Measurements from ENCODE around the gene ATP8A2.
"Not testable (repeated sequence)": the region's sequence is repeated elsewhere in the genome, so short reads cannot be mapped to it uniquely, and the experiment has no call there.

ATP8A2 gene

DNA sequence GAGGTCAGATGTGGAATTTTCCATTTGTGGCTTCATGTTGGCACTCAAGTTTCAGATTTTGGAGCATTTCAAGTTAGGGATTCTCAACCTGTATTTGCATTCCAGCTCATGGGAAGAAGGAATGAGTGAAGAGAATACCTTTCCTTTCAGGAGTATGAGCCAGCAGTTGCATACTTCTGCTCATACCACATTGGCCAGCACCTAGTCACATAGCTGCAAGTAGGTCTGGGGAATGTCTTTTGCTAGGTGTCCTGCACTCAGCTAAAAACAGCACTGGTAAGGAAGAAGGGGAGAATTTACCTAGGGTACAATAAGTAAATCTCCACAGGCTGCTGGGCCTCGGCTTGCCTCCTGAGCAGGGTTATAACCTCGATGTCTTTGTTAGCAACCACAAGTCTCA, 24.6 kb upstream of the ATP8A2 start:
- Histone ChIP-seq H3K27ac (no peak overlapping the region), H3K4me3 (ENCODE audit: low read depth in 1 of 2, low read length in 1 of 2) (no peak overlapping the region), H3K4me1 (ENCODE audit: control insufficient read depth in 1 of 2, insufficient read depth in 1 of 2, low read depth in 1 of 2, low read length in 1 of 2) (no peaks in the 10 kb centered on the region), H3K27me3 (peaks cover 12% of the 10 kb centered on the region), H3K9me3 (no peaks in the 10 kb centered on the region), H3K36me3 (no peaks in the 10 kb centered on the region)
- no peak for TF ChIP-seq CTCF (IDR thresholded peaks at IDR 0.05)

GRCh38 chr13:25351404-25351803, 20.4 kb upstream of the ATP8A2 start:
- Histone ChIP-seq H3K36me3 (no peaks in the 10 kb centered on the region), H3K4me1 (ENCODE audit: control insufficient read depth in 1 of 2, insufficient read depth in 1 of 2, low read depth in 1 of 2, low read length in 1 of 2) (no peaks in the 10 kb centered on the region), H3K27ac (no peak overlapping the region), H3K27me3 (peaks cover 26% of the 10 kb centered on the region), H3K9me3 (no peaks in the 10 kb centered on the region), H3K4me3 (ENCODE audit: low read depth in 1 of 2, low read length in 1 of 2) (no peak overlapping the region)
- TF ChIP-seq CTCF (IDR thresholded peaks at IDR 0.05), result no peak

- no peak overlapping the region for H3K4me3 ChIP-seq (ENCODE audit: low read depth in 1 of 2, low read length in 1 of 2)
- H3K27me3 ChIP-seq, result peaks cover 26% of the 10 kb centered on the region
- no peaks in the 10 kb centered on the region for H3K9me3 ChIP-seq
- TF ChIP-seq CTCF (IDR thresholded peaks at IDR 0.05), result no peak
- no peaks in the 10 kb centered on the region for H3K36me3 ChIP-seq
- H3K27ac ChIP-seq, result no peak overlapping the region
- no peaks in the 10 kb centered on the region for H3K4me1 ChIP-seq (ENCODE audit: control insufficient read depth in 1 of 2, insufficient read depth in 1 of 2, low read depth in 1 of 2, low read length in 1 of 2)
Measured at GRCh38 chr13:25352230-25352629, 19.5 kb upstream of the ATP8A2 start.

DNA sequence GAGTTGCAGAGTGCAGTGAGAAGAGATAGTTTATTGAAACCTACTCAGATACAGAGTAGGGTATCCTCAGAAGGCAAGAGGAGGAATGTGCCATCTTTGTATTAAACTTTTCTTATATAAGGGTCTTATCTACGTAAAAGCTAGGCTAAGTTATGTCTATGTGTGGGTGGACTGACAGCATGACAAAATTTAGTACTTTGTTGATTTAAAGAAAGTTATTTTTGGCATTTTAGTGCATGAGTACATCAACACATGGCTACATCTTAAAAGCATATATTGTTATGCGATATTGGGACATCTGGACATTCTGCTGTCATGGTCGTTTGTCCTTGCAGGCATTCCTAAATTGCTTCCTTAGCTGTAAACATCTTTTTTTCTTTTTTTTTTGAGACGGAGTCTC, 19.0 kb upstream of the ATP8A2 start:
- Histone ChIP-seq H3K36me3 (no peaks in the 10 kb centered on the region), H3K27ac (no peak overlapping the region), H3K27me3 (peaks cover 26% of the 10 kb centered on the region), H3K4me1 (ENCODE audit: control insufficient read depth in 1 of 2, insufficient read depth in 1 of 2, low read depth in 1 of 2, low read length in 1 of 2) (no peaks in the 10 kb centered on the region), H3K9me3 (no peaks in the 10 kb centered on the region), H3K4me3 (ENCODE audit: low read depth in 1 of 2, low read length in 1 of 2) (no peak overlapping the region)
- TF ChIP-seq CTCF (IDR thresholded peaks at IDR 0.05), result no peak

- H3K9me3 ChIP-seq, result no peaks in the 10 kb centered on the region
- H3K4me1 ChIP-seq (ENCODE audit: control insufficient read depth in 1 of 2, insufficient read depth in 1 of 2, low read depth in 1 of 2, low read length in 1 of 2), result no peaks in the 10 kb centered on the region
- no peak for TF ChIP-seq CTCF (IDR thresholded peaks at IDR 0.05)
- peaks cover 25% of the 10 kb centered on the region for H3K27me3 ChIP-seq
- H3K27ac ChIP-seq, result no peak overlapping the region
- no peaks in the 10 kb centered on the region for H3K36me3 ChIP-seq
- H3K4me3 ChIP-seq (ENCODE audit: low read depth in 1 of 2, low read length in 1 of 2), result no peak overlapping the region
Measured at GRCh38 chr13:25353344-25353743, 18.4 kb upstream of the ATP8A2 start.

- no peak for TF ChIP-seq CTCF (IDR thresholded peaks at IDR 0.05)
- H3K36me3 ChIP-seq, result no peaks in the 10 kb centered on the region
Measured at GRCh38 chr13:25354377-25354776, 17.4 kb upstream of the ATP8A2 start.

DNA sequence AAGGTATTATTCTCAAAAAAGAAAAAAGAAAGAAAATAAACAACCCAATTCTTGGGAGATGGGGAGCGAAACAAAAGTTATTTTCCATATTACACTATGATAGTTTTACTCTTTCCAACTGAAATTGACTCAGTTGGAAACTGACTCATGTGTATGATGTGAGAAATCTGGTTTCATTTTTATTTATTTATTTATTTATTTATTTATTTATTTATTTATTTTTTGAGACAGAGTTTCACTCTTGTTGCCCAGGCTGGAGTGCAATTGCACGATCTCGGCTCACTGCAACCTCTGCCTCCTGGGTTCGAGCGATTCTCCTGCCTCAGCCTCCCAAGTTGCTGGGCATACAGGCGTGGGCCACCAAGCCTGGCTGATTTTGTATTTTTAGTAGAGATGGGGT, 11.3 kb upstream of the ATP8A2 start:
- not testable (repeated sequence) for H3K4me1 ChIP-seq (ENCODE audit: control insufficient read depth in 1 of 2, insufficient read depth in 1 of 2, low read depth in 1 of 2, low read length in 1 of 2); H3K9me3 ChIP-seq; H3K27ac ChIP-seq; H3K27me3 ChIP-seq; H3K36me3 ChIP-seq; H3K4me3 ChIP-seq (ENCODE audit: low read depth in 1 of 2, low read length in 1 of 2)

More at GRCh38 chr13:25354377-25354776, 17.4 kb upstream of the ATP8A2 start:
- peaks cover 23% of the 10 kb centered on the region for H3K27me3 ChIP-seq
- H3K4me1 ChIP-seq (ENCODE audit: control insufficient read depth in 1 of 2, insufficient read depth in 1 of 2, low read depth in 1 of 2, low read length in 1 of 2), result no peaks in the 10 kb centered on the region
- H3K4me3 ChIP-seq (ENCODE audit: low read depth in 1 of 2, low read length in 1 of 2), result no peak overlapping the region
- no peaks in the 10 kb centered on the region for H3K9me3 ChIP-seq
- no peak overlapping the region for H3K27ac ChIP-seq

Measured in neutrophil (primary cell).